Measurements from ENCODE around the gene STEAP3. TPM values are rescaled to one million over a fixed set of nuclear protein-coding genes. Genes with fewer than 3 reads are reported as not detected.

Gene STEAP3
- total RNA-seq, 1 experiment from 2014 or later, result 6.0 TPM

DNA sequence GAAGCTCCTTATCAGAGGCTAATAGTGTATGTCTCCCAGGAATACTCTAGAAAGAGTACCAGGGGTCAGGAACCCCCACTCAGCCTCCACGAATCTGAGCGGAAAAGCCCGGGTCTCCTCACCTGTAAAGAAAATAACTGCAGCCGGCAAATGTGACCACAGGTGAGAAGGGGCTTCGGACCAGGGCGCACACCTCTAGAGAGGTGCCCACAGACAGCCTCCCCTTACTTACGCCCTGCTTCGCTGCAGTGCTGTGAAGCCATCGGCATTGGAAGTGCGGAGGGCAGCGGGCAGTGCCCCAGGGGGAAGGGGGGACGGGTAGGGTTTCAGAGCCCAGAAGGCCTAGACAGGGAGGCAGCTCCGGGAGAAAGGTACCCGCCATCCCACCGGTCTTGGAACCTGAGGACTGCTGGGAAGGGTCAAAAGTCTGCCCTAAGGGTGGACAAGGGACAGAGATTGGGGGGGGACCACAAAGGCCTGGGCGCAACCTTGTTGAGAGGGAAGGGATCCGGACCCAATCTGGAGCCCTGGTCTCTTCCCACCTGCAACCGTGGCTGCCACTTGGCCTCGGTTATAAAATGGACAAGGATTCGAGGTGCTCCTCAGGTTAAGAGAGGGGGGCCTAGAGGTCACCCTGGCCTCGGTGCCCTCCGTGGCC, 642 bp upstream of the STEAP3 start:
- no peak for DNase-seq (ENCODE audit: low spot score)
- in situ Hi-C loops (cut with HindIII; ENCODE audit: low sequenced_read_pairs), result no loop called here

DNA sequence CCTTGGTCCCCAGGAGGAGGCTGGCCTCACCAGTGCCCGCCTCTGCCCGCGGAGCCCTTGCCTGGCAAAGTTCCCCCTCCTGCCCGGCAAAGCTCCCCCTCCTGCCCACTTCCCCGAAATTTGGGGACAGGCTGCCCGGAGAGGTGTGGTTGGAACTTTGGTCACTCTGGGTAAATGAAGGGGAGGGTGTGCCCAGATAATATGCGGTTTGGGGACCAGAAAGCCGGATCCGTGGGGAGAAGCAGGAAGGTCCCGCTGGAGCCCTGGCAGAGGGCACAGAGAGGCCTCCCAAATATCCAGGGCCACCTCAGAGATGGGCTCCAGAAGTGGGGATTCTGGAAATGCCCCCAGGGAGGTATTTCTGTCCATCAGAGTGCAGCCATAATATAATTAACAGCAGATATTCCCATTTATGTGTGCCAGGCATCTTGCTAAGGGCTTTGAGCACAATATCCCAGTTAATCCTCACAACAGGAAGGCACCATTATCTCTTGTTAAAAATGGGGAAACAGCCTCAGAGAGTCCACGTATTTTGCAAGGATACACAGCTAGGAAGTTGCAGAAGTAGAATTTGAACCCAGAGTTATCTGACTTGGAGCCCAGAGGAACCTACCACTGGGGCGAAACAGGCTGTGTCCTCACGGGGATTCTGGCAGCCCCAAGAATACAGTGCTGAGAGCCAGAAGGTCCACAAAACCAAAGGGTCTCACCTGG, 914 bp downstream of the STEAP3 start:
- DNase-seq (ENCODE audit: low spot score), result no peak
- in situ Hi-C loops (cut with HindIII; ENCODE audit: low sequenced_read_pairs), result no loop called here

DNA sequence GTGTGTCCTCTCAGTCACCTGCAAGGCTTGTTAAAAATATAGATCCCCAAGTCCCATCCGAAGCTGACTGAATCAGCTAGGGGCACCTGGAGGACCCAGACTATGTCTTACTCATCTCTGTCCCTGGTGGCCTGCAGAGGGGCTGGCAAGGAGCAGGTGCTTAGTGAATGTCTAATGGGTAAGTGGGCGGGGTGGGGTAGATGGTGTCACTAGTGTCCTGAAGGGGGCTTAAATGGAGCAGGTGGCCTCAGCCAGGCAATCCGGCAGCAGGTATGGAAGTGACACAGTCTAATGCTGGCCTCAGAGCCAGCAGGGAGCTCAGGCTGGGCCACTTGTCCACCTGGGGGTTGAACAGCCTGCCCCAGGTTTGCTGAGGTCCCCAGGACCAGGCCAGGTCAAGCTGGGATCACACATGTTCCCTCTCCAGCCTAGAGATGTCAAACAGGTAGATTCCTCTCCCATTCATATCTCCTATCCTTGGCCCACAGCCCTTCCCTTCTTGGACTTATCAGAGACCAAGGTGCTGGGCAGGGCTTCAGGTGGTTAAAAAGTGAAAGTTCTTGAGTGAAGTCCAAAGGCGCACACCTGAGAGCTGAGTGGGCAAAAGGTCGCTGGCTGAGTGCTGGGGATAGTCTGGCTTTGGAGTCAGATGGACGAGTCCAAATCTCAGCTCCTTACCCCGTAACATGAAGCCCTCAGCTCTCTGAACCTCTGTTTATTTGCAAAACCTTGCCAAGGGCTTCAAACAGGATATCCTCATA, 1.7 kb downstream of the STEAP3 start:
- in situ Hi-C loops (cut with HindIII; ENCODE audit: low sequenced_read_pairs), result no loop called here

DNA sequence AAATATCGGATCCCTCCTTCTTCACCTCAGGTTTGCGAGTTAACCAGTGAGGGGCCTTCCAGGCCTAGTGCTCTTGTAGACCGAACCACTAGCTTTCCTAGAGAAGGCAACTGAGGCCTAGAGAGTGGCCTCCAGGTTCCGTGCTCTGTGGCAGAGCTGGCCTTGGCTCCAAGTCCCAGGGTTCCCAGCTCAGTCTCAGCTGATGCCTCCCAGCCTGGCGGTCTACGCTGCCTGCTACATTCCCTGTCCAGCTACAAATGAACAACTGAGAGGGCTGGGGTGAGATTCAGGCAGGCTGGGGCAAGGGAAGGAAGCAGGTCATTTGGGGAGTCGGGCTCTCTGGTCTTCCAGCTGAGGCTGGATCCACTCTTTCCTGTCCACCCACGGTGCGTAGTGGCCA, 2.3 kb downstream of the STEAP3 start:
- in situ Hi-C loops (cut with HindIII; ENCODE audit: low sequenced_read_pairs), result no loop called here
- peak; percentile 40 for DNase-seq (ENCODE audit: low spot score)

More for the DNA sequence above, 1.7 kb downstream of the STEAP3 start:
- DNase-seq (ENCODE audit: low spot score), result no peak

DNA sequence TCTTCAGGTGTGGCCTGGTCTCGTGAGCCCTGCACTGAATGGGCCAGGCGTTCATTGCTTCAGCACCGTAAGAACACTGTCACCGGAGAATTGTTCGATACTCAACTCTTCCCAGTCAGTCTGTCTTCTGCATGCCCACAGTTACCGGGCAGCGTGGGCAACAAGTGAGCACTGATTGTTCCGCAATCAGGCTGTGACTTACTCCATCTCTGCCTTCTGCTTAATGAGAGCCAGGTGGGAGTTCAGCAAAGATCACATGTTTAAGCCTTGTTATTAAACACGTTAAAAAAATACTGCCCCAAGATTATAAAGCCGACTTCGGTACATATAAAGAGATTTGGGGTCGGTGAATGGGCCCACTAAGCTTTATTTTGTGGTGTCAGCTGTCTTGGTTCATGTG, 3.7 kb downstream of the STEAP3 start:
- no peak for DNase-seq (ENCODE audit: low spot score)
- in situ Hi-C loops (cut with HindIII; ENCODE audit: low sequenced_read_pairs), result no loop called here

DNA sequence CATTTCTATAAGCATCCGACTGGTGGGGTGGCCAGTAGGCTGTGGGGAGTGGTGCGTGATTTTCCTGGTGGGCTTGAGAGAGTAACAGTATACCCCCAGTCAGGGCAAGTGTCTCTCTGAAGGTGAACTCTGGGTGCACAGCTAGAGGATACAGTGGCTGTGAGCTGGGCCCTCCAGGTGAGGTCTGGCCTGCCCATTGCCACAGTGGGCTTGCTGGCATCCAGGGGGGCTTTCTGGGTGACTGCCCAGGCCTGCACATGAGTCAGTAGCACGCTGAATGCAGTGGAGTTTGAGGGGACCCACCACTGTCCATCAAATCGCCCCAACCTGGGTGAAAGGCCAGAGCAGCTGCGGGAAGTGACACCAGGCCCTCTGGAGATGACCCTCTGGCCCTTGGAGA, 4.5 kb downstream of the STEAP3 start:
- in situ Hi-C loops (cut with HindIII; ENCODE audit: low sequenced_read_pairs), result no loop called here
- no peak for DNase-seq (ENCODE audit: low spot score)

DNA sequence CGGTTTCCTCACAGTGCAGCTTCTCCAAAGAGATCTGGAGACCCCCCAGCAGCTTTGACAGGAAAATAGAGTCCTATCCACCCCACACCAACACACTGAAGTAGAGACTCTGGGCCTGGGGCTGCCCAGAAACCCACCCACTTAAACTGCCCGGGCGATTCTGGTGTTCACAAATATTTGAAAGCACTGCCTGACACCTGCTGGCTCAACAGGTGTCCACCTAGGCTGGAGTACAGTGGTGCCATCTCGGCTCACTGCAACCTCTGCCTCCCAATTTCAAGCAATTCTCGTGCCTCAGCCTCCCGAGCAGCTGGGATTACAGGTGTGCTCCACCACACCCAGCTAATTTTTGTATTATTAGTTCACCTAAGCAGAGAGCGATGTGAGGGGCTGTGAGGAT, 5.3 kb downstream of the STEAP3 start:
- no peak for DNase-seq (ENCODE audit: low spot score)
- in situ Hi-C loops (cut with HindIII; ENCODE audit: low sequenced_read_pairs), result no loop called here

DNA sequence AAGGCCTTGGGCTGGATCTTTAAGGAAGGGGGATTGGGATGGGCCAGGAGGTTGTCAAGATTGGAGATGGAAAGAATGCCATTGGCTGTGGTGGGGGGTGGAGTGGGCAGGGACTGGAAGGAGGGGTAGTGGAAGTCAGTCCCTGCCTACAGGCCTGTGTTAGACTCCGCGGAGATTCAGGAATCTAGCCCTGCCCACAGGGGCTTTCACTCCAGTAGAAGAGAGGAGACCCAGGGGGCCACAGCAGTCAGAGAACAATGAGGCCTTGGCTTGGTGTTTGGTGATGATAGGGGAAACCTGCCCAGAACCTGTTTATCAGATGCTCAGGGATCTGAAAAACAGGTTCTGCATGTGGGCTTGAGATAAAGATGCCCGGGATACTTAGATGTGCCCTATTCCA, 6.1 kb downstream of the STEAP3 start:
- in situ Hi-C loops (cut with HindIII; ENCODE audit: low sequenced_read_pairs), result no loop called here
- DNase-seq (ENCODE audit: low spot score), result no peak

DNA sequence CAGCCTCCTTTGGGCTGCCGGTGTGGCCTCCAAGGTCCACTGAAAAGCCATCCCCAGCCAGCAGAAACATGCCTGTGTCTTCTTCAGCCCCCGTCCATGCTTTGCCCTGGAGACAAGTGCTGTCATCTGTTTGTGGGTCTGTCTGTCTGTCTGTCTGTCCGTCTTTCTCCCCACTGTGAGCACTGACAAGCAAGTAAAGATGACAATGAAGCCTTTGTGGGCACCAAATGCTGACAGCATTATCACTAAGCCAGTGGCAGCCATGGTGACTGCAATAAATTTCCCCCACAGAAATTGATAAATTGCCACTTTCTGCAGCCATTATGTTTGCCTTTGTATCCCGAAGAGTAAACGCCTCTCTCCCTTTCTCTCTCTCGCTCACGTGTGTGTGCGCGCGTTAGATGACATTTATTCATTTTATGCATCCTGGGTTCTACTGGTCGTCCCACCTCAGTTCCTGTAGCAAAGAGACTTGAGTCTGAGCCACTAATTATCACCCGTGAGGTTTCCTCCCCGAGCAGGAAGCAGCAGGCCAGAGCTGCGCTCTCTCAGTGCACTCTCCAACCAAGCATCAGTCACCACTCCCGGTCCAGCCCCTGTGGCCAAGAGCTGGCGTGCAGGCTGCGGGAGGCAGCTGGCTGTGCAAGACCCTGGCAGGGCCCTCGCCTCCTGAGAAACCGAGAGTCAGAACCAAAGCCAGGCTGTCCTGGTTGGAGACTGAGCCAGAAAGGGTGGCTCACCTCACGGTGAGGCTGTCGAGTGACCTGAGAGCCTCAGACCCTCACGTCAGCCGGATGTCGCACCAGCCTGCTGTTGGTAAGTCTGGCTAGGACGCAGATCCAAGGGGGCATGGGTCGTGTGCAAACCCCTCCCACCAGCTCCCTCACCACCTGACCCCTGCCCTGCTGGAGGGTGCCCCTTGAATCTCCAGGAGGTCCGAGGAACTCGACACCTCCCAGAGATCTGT, 6.9 kb downstream of the STEAP3 start:
- in situ Hi-C loops (cut with HindIII; ENCODE audit: low sequenced_read_pairs), result no loop called here
- DNase-seq (ENCODE audit: low spot score), result no peak

DNA sequence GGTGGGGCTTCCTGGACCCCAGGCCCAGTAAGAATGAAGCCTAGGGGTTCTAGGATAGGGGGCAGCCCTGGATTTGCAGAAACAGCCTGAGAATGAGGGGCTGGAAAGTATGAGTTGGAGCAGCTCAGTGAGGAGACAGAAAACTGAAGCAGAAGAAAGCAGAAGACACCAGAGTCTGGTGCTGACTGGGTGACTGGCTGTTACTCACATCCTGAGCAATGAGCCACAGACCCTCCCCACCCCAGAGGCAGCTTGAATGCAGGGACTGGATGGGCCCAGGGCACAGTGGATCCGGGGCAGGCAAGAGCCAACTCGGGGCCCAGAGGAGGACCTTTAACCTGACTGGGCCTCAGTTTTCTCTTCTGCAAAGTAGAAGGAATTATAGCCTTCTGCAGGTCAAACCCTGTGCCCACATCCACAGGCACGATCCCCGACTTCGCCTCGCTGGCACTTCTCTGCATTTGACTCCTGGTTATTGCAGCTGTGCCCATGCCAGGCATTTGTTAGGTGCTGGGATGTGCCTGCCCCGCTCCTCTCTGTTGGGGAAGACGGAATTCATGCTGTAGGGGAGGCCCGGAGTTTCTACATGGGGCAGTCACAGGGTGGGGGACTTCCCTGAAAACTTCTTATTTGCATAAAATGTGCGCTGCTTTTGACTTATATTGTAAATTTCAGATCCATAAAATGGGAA, 8.5 kb downstream of the STEAP3 start:
- in situ Hi-C loops (cut with HindIII; ENCODE audit: low sequenced_read_pairs), result no loop called here
- no peak for DNase-seq (ENCODE audit: low spot score)

DNA sequence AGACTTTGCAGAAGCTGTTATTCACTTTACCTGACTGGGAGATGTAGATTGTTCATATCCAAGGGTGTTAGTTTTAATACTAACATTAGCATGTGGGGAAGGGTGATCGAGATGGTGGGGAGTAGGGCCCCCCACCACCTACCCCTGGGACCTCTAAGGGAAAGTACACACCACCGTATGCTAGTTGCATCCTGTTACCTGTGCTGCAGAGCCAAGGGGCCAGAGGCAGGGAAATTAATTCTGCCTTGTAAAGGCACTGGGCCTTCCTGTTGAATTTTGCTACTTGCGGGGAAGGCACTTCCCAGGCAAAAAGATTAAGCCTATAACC, 9.0 kb downstream of the STEAP3 start:
- in situ Hi-C loops (cut with HindIII; ENCODE audit: low sequenced_read_pairs), result no loop called here
- no peak for DNase-seq (ENCODE audit: low spot score)

DNA sequence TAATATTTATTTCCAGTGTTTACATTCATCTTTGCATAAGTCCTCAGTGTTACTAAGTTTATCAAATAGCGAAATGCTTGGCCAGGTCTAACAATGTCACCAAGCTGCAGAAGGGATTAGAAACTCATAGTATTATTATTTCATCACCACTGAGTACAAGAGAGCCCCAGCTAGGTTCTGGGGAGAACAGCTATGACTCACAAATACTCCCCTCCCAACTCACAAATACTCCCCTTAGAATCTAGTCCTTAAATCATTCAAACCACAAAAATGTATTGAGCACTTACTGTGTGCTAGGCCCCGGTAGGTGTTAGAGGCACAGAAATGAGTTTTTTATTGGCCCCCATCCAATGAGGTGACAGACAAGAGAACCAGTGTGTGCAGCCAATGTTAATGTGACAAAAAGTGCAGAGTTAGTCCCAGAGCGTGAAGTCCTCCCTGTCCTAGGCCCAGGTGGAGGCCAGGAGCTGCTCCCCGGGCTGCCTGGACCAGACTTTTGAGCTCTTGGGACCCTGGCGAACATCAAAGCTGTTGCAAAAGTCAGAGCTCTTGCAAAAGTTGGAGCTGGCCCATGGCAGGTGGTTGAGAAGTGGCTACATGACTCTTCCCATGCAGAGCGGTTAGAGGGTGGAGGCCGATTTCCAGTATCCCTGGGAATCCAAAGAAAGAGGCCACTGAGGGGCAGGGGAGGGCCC, 9.8 kb downstream of the STEAP3 start:
- DNase-seq (ENCODE audit: low spot score), result peak; percentile 46
- in situ Hi-C loops (cut with HindIII; ENCODE audit: low sequenced_read_pairs), result no loop called here

DNA sequence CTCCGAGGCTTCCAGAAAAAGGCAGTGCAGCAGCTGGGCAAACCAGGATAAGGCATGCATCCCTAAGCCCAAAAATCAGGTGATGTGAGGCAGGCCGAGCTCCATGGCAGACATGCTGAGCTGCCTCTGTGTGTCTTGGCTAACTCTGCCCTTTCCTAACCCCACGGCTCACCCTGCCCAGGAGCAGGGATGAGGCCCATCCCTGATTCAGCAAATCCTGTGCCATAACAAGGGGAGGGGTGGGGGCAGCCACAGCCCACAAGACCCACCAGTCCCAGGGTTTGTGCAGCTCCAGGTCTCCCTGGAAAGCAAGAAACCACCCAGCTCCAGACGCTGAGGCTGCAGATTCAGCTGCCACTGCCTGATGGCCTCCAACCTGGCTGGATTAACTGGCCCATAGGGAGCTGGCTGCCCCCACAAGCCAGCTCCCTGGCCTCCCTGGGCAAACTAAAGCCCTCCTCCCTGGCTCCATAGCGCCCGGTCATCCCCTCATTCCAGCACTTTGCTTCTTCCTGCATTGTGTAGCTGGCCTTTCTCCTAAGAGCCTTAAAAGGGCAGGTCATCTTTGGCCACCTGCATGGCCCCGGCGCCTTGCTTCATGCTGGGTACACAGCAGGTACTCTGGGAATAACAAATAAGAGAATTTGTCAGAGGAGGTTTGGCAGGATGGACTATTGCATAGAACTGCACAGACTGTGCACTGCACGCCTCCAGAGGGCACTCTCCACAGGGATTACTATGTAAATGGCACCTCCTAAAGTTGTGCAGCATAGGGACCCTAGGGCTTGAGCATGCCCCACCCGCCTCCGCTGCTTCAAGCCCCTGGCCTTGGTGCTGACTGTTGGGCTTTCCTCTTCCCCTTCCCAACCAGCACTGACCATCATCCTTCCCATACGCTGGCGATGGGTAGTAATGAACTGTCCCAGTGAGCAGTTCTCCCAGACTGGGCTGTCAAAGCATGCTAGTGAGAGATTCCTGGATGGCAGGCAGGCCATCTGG, 10.7 kb downstream of the STEAP3 start:
- in situ Hi-C loops (cut with HindIII; ENCODE audit: low sequenced_read_pairs), result no loop called here
- DNase-seq (ENCODE audit: low spot score), result peak; percentile 67

DNA sequence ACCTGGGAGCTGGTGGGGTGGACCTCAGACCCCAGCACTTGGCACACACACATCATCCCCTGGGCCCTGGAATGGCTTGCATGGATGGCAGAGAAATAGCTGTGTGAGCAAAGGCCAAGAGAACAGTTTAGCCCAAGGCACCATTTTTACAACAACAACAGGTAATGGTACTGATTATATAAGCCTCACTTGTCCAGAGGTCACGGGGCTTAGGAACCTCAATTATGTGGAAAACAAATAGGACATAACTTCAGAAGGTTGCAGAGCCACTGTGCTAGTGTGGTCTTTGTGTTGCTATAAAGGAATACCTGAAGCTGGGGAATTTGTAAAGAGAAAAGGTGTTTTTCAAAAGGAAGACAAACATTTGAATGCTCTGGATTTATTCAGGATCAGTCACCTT, 13.2 kb downstream of the STEAP3 start:
- DNase-seq (ENCODE audit: low spot score), result no peak
- in situ Hi-C loops (cut with HindIII; ENCODE audit: low sequenced_read_pairs), result no loop called here

DNA sequence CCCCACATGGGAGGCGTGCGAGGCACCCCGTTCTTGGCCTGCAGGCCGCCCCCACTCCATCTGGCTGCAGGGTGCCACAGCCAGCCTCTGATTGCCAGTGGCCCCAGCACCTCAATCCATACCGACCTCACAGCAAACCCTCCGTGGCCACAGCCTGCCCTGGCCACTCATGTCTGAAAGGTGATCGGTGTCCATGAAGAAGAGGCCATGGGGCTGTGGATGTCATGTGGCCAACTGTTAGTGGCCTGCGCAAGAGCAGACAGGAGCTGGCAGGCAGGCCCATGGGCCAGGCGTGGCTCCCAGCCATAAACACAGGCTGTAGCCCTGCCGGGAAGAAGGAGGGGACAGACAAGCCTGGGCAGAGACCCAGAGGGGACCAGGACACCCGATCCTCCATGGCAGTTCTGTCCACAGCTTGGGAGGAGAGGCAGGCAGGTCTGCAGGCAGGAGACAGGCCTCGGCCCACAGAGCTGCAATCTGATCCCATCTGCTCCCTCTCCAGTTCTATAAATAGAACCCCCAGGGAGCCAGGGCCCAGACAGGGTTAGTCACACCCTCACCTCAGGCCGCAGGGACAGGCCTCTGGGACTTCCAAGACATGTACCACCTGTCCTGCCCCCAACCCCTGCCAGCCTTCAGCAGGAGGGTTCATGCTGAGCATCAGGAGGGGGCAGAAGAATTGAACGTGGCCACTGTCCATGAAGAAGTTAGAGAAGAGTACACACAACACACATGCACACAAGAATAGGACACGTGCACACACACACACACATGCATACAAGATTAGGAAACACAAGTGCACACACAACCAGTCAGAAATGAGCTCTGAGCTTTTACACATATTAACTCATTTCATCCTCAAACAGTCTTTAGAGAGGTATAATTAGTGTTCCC, 16.9 kb downstream of the STEAP3 start:
- DNase-seq (ENCODE audit: low spot score), result peak; percentile 97

DNA sequence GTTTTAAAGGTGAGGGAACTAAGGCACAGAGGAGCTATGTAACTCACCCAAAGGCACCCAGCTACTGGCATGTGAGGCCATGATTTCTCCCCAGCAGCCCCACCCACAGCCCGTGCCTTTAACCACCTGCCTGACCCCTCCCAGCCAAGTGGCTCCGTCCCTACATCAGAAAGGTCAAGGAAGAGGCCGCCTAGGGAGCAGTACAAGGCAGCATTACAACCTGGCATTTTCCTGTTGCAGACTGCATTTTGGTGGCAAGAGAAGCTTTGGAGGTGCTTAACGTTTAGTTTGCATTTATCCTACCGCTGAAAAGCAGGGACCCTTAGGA, 17.5 kb downstream of the STEAP3 start:
- in situ Hi-C loops (cut with HindIII; ENCODE audit: low sequenced_read_pairs), result no loop called here
- DNase-seq (ENCODE audit: low spot score), result no peak

More for the DNA sequence above, 16.9 kb downstream of the STEAP3 start:
- in situ Hi-C loops (cut with HindIII; ENCODE audit: low sequenced_read_pairs), result no loop called here
